Measurements from ENCODE around the gene AP1M1. TPM values are rescaled to one million over a fixed set of nuclear protein-coding genes. Genes with fewer than 3 reads are reported as not detected.

AP1M1 gene
- total RNA-seq, 2 donors from 2014 or later = 54.8 to 70.2 TPM

GRCh38 chr19:16247353-16248182 is 49.9 kb downstream of the AP1M1 start:
- H3K27ac ChIP-seq = peak overlapping the region in 1 of 2 donors; percentile 3
- peaks cover 0 to 5% of the 10 kb centered on the region in 2 donors for H3K4me1 ChIP-seq
- no peaks in the 10 kb centered on the region for H3K27me3 ChIP-seq
- peak; percentile 93 to 94 for TF ChIP-seq CTCF (IDR thresholded peaks at IDR 0.05)
- no peaks in the 10 kb centered on the region for H3K9me3 ChIP-seq
- H3K4me3 ChIP-seq = no peak overlapping the region
- no peaks in the 10 kb centered on the region for H3K36me3 ChIP-seq
- peak; percentile 94 for DNase-seq (ENCODE audit: low spot score)

DNA sequence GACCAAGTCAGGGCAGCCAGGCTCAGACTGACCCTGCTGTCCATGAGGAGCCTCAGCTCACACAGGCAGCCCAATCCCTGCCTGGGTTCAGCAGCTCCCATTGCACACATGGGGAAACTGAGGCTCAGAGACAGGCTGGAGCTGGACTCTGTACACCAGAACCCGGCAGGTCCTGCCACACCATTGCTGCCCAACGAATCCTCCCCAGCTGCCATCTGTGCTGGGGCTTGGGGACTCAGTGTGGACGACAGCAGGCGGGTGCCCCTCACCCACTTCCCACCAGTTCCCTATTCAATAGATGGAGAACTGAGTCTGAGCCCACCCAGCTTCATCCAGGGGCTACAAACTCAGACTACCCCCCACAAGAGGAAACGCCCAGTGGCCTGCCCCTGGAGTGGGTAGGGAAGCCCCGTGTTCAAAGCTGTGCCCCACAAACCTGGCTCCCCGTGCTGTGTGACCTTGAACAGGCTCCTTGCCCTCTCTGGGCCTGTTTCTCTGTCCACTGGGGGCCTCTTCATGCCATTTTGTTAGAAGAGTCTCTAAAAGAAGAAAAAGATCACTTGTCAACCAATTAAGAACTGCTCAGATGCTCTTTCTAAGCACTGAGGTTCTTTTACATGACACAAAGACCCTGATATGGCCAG is 50.8 kb downstream of the AP1M1 start:
- TF ChIP-seq CTCF (IDR thresholded peaks at IDR 0.05) = no peak
- peak overlapping the region in 1 of 2 donors; percentile 3 for H3K27ac ChIP-seq

GRCh38 chr19:16249826-16250404 is 52.2 kb downstream of the AP1M1 start:
- H3K27ac ChIP-seq = peak overlapping the region in 1 of 2 donors; percentile 7
- DNase-seq (ENCODE audit: low spot score) = no peak
- peaks cover 0 to 5% of the 10 kb centered on the region in 2 donors for H3K4me1 ChIP-seq
- no peak for TF ChIP-seq CTCF (IDR thresholded peaks at IDR 0.05)
- H3K27me3 ChIP-seq = no peaks in the 10 kb centered on the region
- H3K36me3 ChIP-seq = no peaks in the 10 kb centered on the region
- no peaks in the 10 kb centered on the region for H3K9me3 ChIP-seq
- H3K4me3 ChIP-seq = no peak overlapping the region

More for the DNA sequence above, 50.8 kb downstream of the AP1M1 start:
- Histone ChIP-seq H3K4me1 (peaks cover 0 to 5% of the 10 kb centered on the region in 2 donors), H3K36me3 (no peaks in the 10 kb centered on the region), H3K27me3 (no peaks in the 10 kb centered on the region), H3K9me3 (no peaks in the 10 kb centered on the region), H3K4me3 (no peak overlapping the region)
- DNase-seq (ENCODE audit: low spot score) = no peak

GRCh38 chr19:16252459-16253205 is 54.9 kb downstream of the AP1M1 start:
- no peak for DNase-seq (ENCODE audit: low spot score)
- no peaks in the 10 kb centered on the region for H3K9me3 ChIP-seq
- no peak overlapping the region for H3K4me3 ChIP-seq
- no peaks in the 10 kb centered on the region for H3K27me3 ChIP-seq
- no peaks in the 10 kb centered on the region for H3K4me1 ChIP-seq
- H3K36me3 ChIP-seq = no peaks in the 10 kb centered on the region
- no peak for TF ChIP-seq CTCF (IDR thresholded peaks at IDR 0.05)
- H3K27ac ChIP-seq = peak overlapping the region in 1 of 2 donors; percentile 48

- TF ChIP-seq CTCF (IDR thresholded peaks at IDR 0.05) = no peak
- no peak for DNase-seq (ENCODE audit: low spot score)
- peak overlapping the region in 1 of 2 donors; percentile 39 for H3K27ac ChIP-seq
- H3K4me1 ChIP-seq = peaks cover 0 to 20% of the 10 kb centered on the region in 2 donors
- no peaks in the 10 kb centered on the region for H3K27me3 ChIP-seq
- no peaks in the 10 kb centered on the region for H3K36me3 ChIP-seq
- no peak overlapping the region for H3K4me3 ChIP-seq
- H3K9me3 ChIP-seq = no peaks in the 10 kb centered on the region
Observed at GRCh38 chr19:16254851-16255408, 57.2 kb downstream of the AP1M1 start.

Measured in right atrium auricular region (tissue), 2 donors.